GM10266 (cell line): ENCODE measurements around the gene PLEKHG2.

Source experiments
- DNase-seq: peaks from one replicate; pipeline ENCODE4 v3.0.0; 2012; ENCODE audit errors: extremely low spot score
- TF ChIP-seq, protein P1 (sequence below): IDR thresholded peaks from 2 replicates; pipeline ENCODE4 v1.5.1; 2012; ENCODE audit warnings: mild to moderate bottlenecking, low read depth; ENCODE audit not compliant: control insufficient read depth, insufficient read depth; ENCODE audit errors: missing control alignments

Gene PLEKHG2

DNA sequence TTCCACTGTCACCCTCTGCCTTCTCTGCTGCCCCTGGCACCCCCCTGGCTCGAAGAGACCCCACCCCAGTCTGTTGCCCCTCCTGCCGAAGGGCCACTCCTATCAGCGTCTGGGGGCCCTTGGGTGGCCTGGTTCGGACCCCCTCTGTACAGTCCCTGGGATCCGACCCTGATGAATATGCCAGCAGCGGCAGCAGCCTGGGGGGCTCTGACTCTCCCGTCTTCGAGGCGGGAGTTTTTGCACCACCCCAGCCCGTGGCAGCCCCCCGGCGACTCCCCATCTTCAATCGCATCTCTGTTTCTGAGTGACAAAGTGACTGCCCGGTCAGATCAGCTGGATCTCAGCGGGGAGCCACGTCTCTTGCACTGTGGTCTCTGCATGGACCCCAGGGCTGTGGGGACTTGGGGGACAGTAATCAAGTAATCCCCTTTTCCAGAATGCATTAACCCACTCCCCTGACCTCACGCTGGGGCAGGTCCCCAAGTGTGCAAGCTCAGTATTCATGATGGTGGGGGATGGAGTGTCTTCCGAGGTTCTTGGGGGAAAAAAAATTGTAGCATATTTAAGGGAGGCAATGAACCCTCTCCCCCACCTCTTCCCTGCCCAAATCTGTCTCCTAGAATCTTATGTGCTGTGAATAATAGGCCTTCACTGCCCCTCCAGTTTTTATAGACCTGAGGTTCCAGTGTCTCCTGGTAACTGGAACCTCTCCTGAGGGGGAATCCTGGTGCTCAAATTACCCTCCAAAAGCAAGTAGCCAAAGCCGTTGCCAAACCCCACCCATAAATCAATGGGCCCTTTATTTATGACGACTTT, 3.9 kb upstream of the PLEKHG2 start:
- no peak for DNase-seq
- TF ChIP-seq, protein P1, sequence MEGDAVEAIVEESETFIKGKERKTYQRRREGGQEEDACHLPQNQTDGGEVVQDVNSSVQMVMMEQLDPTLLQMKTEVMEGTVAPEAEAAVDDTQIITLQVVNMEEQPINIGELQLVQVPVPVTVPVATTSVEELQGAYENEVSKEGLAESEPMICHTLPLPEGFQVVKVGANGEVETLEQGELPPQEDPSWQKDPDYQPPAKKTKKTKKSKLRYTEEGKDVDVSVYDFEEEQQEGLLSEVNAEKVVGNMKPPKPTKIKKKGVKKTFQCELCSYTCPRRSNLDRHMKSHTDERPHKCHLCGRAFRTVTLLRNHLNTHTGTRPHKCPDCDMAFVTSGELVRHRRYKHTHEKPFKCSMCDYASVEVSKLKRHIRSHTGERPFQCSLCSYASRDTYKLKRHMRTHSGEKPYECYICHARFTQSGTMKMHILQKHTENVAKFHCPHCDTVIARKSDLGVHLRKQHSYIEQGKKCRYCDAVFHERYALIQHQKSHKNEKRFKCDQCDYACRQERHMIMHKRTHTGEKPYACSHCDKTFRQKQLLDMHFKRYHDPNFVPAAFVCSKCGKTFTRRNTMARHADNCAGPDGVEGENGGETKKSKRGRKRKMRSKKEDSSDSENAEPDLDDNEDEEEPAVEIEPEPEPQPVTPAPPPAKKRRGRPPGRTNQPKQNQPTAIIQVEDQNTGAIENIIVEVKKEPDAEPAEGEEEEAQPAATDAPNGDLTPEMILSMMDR = no peak

DNA sequence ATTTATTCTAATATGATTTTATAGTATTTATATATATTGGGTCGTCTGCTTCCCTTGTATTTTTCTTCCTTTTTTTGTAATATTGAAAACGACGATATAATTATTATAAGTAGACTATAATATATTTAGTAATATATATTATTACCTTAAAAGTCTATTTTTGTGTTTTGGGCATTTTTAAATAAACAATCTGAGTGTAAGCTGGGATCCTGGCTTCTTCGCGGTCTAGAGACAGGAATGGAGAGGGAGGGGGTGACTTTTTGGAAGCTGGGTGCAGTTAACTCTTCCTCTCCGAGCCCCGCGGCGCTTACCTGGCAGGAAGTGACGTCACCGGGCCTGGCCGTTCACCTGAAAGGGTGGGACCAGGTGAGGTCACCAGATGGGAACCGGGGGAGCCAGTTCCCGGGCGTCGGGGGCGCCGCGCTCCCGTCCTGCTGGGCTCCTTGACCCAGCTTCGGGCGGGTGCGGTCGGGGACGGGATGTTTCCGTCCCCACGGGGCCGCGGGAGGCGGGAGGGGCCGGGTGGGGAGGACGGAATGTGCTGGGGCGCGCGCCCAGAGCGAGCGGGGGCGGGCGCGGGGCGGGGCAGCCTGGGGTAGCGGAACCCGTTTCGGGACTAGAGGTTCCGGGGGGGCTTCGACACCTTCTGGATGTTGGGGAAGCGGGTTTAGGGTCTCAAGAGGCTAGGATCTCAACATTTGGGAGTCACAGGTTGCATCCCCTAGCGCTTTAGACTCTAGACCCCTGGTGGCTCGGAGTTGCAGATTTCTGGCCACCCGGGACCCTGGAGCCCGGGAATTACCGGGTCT, 3.1 kb upstream of the PLEKHG2 start:
- peak; percentile 72 for DNase-seq

DNA sequence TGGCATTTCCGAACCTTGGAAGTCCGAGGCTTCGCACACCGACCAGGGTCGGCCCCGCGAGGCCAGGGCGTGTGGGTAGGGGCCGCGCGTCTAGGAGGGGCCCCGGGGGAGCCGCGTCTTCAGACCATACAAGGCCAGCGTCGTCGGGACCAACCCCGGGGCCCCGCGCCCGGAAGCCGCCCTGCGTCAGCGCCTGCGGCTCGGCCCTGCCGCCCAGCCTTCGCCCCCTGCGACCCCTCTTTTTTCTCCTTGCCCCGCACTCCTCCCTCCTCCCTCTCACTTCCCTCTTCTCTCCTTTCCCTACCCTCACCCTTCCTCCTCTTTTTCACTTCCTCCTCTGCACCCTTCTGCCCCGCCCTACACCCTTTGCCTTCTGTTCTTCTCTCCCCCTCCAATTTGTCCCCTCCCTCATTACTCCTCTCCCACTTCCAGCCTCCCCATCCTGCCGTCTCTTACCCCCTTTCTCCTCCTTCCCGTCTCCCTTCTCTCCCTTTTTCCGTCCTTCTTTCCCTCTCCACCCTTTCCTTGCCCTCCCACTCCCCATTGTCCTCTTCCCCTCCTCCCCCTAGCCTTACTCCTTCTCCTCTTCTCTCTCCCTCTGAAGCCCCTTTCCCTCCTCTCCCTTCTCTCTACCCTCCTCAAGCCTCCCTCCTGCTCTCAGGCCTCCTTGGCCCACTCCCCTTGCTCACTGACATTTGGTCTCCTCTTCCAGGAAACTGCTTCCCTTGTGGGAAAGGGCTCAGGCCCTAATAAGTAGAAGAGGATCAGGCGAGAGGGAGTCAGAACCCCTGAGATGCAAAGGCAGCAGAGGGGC, 2.2 kb upstream of the PLEKHG2 start:
- TF ChIP-seq, protein P1 = no peak
- DNase-seq = peak; percentile 82

More for the DNA sequence above, 3.1 kb upstream of the PLEKHG2 start:
- TF ChIP-seq, protein P1 = no peak

DNA sequence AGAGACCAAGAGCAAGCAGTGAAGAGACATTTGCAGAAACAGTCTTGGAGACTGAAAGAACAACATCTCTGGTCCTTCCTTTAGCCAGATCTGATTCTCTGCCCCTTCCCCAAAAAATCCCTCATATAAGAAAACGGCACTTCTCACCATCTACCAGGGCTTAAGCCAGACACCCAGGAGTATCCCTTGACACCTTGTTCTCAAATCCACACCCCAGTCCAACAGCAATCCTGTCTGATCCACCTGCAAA, 1.7 kb upstream of the PLEKHG2 start:
- no peak for DNase-seq
- TF ChIP-seq, protein P1 = no peak

DNA sequence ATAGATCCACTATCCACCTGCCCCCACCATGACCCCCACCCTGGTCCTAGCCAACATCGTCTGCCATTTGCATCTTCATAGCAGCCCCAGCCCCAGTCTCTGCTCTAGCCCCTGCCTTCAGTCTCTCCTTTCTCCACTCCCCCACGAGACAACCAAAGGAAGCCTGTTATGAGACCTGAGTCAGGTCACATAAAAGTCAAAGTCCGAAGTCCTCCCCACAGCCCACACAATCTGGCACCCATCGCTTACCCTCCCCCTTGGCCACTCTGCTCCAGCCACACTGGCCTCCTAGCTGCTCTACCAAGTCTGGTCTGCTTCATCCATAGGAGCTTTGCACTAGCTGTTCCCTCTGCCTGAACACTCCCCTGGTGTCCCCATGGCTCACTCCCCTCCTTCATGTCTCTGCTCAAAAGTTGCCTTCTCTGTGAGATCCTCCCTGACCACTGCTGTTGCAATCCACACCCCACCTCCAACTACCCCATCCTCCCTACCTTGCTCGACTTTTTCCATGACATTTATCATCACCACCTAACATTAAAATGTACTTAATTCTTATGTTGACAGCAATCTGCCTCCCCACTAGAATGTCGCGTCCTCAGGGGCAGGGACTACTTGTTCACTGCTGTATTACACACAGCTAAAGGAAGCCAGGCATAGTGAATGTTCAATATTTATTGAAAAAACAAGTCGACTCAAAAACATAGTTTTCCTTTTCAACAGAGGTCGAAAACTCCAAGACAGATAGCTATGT, 1.2 kb upstream of the PLEKHG2 start:
- TF ChIP-seq, protein P1 = no peak
- DNase-seq = no peak

DNA sequence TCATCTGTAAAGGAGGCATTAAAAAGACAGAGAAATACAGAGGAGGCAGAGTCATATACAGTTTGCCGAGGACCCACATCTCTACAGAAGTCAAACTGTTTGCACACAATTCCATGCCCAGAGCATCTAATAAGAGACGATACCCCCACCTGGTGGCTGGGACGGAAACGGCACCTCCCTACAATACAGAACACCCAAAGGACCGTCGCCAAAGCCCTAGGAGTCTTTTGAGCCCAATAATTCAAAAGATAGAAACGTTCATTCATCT, 703 bp upstream of the PLEKHG2 start:
- DNase-seq = peak; percentile 81
- TF ChIP-seq, protein P1 = peak; percentile 89
